Thoracic aorta (tissue), 2 donors: ENCODE data around the gene BHMT. TPM values are rescaled to one million over a fixed set of nuclear protein-coding genes. Genes with fewer than 3 reads are reported as not detected.

Experiments used
- ATAC-seq: fragments of 150-250 bp; one replicate; pipeline ENCODE4 v1.8.0; 2017; ENCODE audit warnings: low read depth; ENCODE audit not compliant: insufficient number of reproducible peaks, low FRiP score
- DNase-seq: peaks from one replicate; pipeline ENCODE4 v3.0.0-alpha.2; 2020; ENCODE audit warnings: low spot score
- H3K27ac ChIP-seq, 2 donors: fragments of 200-600 bp; sonication (generic); 1 replicate in 1 of 2; 2 replicates in 1 of 2; pipeline ENCODE4 v1.5.1; 2016; ENCODE audit warnings: mild to moderate bottlenecking in 2 of 2, moderate library complexity in 2 of 2
- H3K27me3 ChIP-seq: fragments of 200-600 bp; sonication (generic); replicated peaks from 2 replicates; pipeline ENCODE4 v1.6.0; 2016; ENCODE audit warnings: mild to moderate bottlenecking; ENCODE audit not compliant: insufficient read depth
- H3K36me3 ChIP-seq: fragments of 200-600 bp; sonication (generic); one replicate; pipeline ENCODE4 v1.5.1; 2016
- H3K4me1 ChIP-seq, 2 donors: fragments of 200-600 bp; sonication (generic); 1 replicate in 1 of 2; 2 replicates in 1 of 2; pipeline versions ENCODE4 v1.5.1 to v1.6.0; 2016; ENCODE audit warnings: low read depth in 2 of 2, mild to moderate bottlenecking in 1 of 2; ENCODE audit not compliant: control insufficient read depth in 1 of 2
- H3K4me3 ChIP-seq: fragments of 200-600 bp; sonication (generic); 2 replicates; pipeline ENCODE4 v1.5.1; 2016; ENCODE audit warnings: mild to moderate bottlenecking
- H3K9me3 ChIP-seq: fragments of 200-600 bp; sonication (generic); 2 replicates; pipeline ENCODE4 v1.5.1; 2016
- total RNA-seq, 2 donors: library from RNA; depleted of rRNA; stranded (reverse); fragments of >200 nt; gene quantifications; one replicate each; pipeline versions ENCODE4 v1.1.0 to v1.2.3, GENCODE V29; 2016
- TF ChIP-seq, protein P1 (sequence below): fragments of 200-600 bp; sonication (generic); IDR thresholded peaks from one replicate; pipeline ENCODE4 v1.5.1; 2019; ENCODE audit warnings: antibody characterized with exemption

The BHMT gene
- total RNA-seq, 2 donors from 2014 or later: 0.41 to 2.0 TPM

GRCh38 chr5:79086116-79086515 is 25.5 kb upstream of the BHMT start:
- DNase-seq (no peak), ATAC-seq (no peak)
- Histone ChIP-seq H3K4me1 (no peaks in the 10 kb centered on the region), H3K9me3 (no peaks in the 10 kb centered on the region), H3K36me3 (no peaks in the 10 kb centered on the region), H3K27ac (no peak overlapping the region), H3K27me3 (no peaks in the 10 kb centered on the region), H3K4me3 (no peak overlapping the region)
- TF ChIP-seq, protein P1, sequence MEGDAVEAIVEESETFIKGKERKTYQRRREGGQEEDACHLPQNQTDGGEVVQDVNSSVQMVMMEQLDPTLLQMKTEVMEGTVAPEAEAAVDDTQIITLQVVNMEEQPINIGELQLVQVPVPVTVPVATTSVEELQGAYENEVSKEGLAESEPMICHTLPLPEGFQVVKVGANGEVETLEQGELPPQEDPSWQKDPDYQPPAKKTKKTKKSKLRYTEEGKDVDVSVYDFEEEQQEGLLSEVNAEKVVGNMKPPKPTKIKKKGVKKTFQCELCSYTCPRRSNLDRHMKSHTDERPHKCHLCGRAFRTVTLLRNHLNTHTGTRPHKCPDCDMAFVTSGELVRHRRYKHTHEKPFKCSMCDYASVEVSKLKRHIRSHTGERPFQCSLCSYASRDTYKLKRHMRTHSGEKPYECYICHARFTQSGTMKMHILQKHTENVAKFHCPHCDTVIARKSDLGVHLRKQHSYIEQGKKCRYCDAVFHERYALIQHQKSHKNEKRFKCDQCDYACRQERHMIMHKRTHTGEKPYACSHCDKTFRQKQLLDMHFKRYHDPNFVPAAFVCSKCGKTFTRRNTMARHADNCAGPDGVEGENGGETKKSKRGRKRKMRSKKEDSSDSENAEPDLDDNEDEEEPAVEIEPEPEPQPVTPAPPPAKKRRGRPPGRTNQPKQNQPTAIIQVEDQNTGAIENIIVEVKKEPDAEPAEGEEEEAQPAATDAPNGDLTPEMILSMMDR: no peak

DNA sequence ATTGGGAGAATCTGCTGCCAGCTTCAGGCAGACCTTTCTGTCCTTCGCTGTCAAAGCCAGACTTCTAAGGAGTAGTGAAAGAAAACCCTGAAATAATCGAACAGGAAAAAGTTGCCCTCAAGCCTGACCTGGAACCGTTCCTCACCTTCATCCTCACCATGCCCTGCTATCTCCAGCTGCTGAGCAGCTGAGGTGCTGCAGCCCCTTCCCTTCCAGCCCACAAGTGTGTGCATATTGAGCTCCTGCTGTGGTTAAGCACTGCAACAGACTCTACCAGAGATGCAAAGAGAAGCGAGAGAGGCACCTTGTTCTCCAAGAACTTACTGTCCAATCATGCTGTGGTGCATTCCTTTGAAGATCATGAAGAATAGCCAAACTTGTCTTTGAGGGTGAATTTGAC is 23.1 kb upstream of the BHMT start:
- DNase-seq: no peak
- H3K4me3 ChIP-seq: no peak overlapping the region
- no peak for ATAC-seq

GRCh38 chr5:79091064-79091463 is 20.5 kb upstream of the BHMT start:
- ATAC-seq: no peak
- Histone ChIP-seq H3K4me1 (no peaks in the 10 kb centered on the region), H3K27ac (no peak overlapping the region), H3K9me3 (no peaks in the 10 kb centered on the region), H3K36me3 (no peaks in the 10 kb centered on the region), H3K27me3 (no peaks in the 10 kb centered on the region), H3K4me3 (no peak overlapping the region)
- TF ChIP-seq, protein P1: no peak
- no peak for DNase-seq

More for the DNA sequence above, 23.1 kb upstream of the BHMT start:
- Histone ChIP-seq H3K36me3 (no peaks in the 10 kb centered on the region), H3K27ac (no peak overlapping the region), H3K4me1 (no peaks in the 10 kb centered on the region), H3K27me3 (no peaks in the 10 kb centered on the region), H3K9me3 (no peaks in the 10 kb centered on the region)
- TF ChIP-seq, protein P1: no peak

GRCh38 chr5:79093762-79094161 is 17.8 kb upstream of the BHMT start:
- Histone ChIP-seq H3K9me3 (no peaks in the 10 kb centered on the region), H3K4me1 (no peaks in the 10 kb centered on the region), H3K4me3 (no peak overlapping the region), H3K27me3 (no peaks in the 10 kb centered on the region), H3K27ac (no peak overlapping the region), H3K36me3 (no peaks in the 10 kb centered on the region)
- TF ChIP-seq, protein P1: no peak
- ATAC-seq: no peak
- no peak for DNase-seq

- DNase-seq: no peak
- H3K27me3 ChIP-seq: no peaks in the 10 kb centered on the region
- no peaks in the 10 kb centered on the region for H3K36me3 ChIP-seq
- H3K27ac ChIP-seq: no peak overlapping the region
- no peak for ATAC-seq
- TF ChIP-seq, protein P1: no peak
- no peaks in the 10 kb centered on the region for H3K9me3 ChIP-seq
- H3K4me1 ChIP-seq: peaks cover 9 to 15% of the 10 kb centered on the region in 2 donors
- H3K4me3 ChIP-seq: no peak overlapping the region
Measured at GRCh38 chr5:79105868-79106267, 5.7 kb upstream of the BHMT start.
